IMR-90 (cell line): ENCODE measurements around the gene BRD1.

Experiments
- BHLHE40 ChIP-seq: fragments of 150-350 bp; IDR thresholded peaks from 2 replicates; pipeline ENCODE4 v1.6.1; 2016; ENCODE audit warnings: mild to moderate bottlenecking, low read depth, low read length
- TF ChIP-seq, protein P1 (sequence below): conservative IDR thresholded peaks from 2 replicates; pipeline ENCODE4 v1.5.1; 2012; ENCODE audit warnings: mild to moderate bottlenecking, low read depth, low read length, improper control_type of control experiment

DNA sequence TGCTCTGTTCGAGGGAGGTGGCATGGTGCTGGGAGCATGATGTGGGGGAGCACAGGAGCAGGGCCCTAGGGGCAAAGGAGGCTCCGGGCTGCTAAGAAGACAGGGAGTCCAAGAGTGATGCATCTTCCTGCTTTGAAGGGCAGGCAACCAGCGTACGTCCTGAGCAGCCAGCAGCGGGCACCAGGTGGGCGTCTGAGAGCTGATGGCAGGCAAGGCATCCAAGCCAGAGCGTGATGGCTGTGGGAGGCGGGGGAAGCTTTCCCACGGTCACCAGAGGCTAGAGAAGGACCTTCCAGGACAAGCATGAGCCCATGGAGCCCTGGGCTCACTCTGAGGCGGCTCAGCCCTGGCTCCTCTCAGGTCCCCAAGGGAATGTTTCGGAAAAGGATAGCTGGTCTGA is 32.2 kb downstream of the BRD1 start:
- TF ChIP-seq, protein P1, sequence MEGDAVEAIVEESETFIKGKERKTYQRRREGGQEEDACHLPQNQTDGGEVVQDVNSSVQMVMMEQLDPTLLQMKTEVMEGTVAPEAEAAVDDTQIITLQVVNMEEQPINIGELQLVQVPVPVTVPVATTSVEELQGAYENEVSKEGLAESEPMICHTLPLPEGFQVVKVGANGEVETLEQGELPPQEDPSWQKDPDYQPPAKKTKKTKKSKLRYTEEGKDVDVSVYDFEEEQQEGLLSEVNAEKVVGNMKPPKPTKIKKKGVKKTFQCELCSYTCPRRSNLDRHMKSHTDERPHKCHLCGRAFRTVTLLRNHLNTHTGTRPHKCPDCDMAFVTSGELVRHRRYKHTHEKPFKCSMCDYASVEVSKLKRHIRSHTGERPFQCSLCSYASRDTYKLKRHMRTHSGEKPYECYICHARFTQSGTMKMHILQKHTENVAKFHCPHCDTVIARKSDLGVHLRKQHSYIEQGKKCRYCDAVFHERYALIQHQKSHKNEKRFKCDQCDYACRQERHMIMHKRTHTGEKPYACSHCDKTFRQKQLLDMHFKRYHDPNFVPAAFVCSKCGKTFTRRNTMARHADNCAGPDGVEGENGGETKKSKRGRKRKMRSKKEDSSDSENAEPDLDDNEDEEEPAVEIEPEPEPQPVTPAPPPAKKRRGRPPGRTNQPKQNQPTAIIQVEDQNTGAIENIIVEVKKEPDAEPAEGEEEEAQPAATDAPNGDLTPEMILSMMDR, result no peak
- no peak for TF ChIP-seq BHLHE40
